RCC 7860 (cell line): ENCODE data around the gene MRPL51.
A peak's percentile ranks its signal among the peaks of the same experiment; 100 is the strongest.
"Not testable (repeated sequence)": the region's sequence is repeated elsewhere in the genome, so short reads cannot be mapped to it uniquely, and the experiment has no call there.

Source experiments
- DNase-seq: peaks from one replicate; pipeline ENCODE4 v3.0.0-alpha.2; 2015; ENCODE audit warnings: low spot score
- FAIRE-seq: peaks from 2 replicates; lab custom pipeline; 2012; peaks lifted over from hg19 to GRCh38; lab: Jason Lieb, UNC

Gene MRPL51

GRCh38 chr12:6489449-6489848 lies 3.6 kb downstream of the MRPL51 start:
- no peak for FAIRE-seq
- no peak for DNase-seq

- DNase-seq (no peak), FAIRE-seq (no peak)
Observed at GRCh38 chr12:6488240-6488639, 4.8 kb downstream of the MRPL51 start.

GRCh38 chr12:6478416-6478815 lies 14.6 kb downstream of the MRPL51 start:
- FAIRE-seq, result no peak
- DNase-seq, result no peak

GRCh38 chr12:6477601-6478377 lies 15.3 kb downstream of the MRPL51 start:
- DNase-seq, FAIRE-seq: not testable (repeated sequence)

DNA sequence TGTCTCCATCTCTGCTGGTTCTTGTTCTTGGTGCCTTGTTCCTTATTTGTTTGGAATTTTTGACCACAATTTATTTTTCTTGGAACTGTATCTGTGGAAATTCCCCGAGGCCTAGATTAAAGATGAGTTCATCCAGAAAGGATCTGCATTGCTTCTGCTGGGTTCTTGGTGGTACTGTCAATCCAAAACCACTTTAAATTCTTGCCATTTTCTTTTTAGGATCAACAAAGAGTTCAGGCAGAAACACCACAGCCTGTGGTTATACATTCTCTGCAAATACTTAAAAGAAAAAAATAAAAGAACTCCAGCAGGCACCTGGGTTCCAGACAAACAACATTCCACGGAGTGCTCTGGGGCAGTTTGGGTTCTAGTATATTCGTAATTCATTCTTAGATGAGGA lies 16.6 kb downstream of the MRPL51 start:
- DNase-seq (peak; percentile 24), FAIRE-seq (no peak)

GRCh38 chr12:6475233-6475975 lies 17.7 kb downstream of the MRPL51 start:
- not testable (repeated sequence) for FAIRE-seq, DNase-seq

- FAIRE-seq, result no peak
- DNase-seq, result no peak
Observed at GRCh38 chr12:6472491-6472890, 20.6 kb downstream of the MRPL51 start.

- no peak for FAIRE-seq
- DNase-seq, result peak; percentile 32
Observed at GRCh38 chr12:6471989-6472360, 21.1 kb downstream of the MRPL51 start.

DNA sequence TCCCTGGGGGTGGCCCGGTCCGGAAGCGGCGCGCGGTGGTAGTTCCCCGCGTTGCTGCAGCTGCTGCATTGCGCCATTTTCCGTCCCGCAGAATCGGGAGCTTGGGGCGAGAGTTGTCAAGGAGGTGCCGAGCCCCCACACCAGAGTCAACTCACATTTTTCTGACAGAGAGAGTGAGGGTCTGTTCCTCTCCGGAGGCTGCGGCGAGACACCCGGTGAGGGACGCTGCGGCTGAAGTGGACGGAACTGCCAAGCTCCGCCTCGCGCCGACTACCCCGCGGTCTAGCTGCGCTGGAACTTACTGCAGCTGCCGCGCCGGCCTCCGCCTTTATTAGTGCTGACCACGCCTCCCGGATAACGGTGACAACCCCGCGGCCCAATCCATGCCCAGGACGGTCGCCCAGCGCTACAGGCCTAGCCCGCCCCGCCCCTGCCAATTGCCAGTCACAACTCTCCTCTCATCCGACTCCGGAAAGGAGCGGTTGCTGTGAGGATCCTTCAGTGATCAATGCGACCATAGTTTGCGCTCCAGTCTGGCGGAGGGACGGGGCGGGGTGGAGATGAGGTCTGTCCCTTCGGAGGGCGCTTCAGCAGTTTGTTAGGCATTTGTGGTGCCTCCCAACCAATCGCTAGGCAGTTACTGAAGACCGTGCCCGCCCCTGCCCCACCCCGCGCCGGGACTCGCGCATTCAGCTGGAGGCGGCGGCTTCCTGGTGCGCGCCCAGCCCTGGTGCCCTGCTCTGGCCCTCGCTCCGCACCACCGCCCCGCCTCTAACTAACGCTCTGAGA lies 22.5 kb downstream of the MRPL51 start, which contains the start of gene VAMP1:
VAMP1 (minus strand) TSS at position 303 of the 789 bp plus-strand sequence; CDS start at position 157, 146 bp downstream.
- FAIRE-seq (peak; percentile 51), DNase-seq (peak; percentile 87)

GRCh38 chr12:6469609-6470374 lies 23.3 kb downstream of the MRPL51 start:
- FAIRE-seq, result no peak
- no peak for DNase-seq

- DNase-seq (no peak), FAIRE-seq (no peak)
Observed at GRCh38 chr12:6469092-6469491, 24.0 kb downstream of the MRPL51 start.

GRCh38 chr12:6468283-6468575 lies 24.8 kb downstream of the MRPL51 start:
- FAIRE-seq, result no peak
- no peak for DNase-seq

DNA sequence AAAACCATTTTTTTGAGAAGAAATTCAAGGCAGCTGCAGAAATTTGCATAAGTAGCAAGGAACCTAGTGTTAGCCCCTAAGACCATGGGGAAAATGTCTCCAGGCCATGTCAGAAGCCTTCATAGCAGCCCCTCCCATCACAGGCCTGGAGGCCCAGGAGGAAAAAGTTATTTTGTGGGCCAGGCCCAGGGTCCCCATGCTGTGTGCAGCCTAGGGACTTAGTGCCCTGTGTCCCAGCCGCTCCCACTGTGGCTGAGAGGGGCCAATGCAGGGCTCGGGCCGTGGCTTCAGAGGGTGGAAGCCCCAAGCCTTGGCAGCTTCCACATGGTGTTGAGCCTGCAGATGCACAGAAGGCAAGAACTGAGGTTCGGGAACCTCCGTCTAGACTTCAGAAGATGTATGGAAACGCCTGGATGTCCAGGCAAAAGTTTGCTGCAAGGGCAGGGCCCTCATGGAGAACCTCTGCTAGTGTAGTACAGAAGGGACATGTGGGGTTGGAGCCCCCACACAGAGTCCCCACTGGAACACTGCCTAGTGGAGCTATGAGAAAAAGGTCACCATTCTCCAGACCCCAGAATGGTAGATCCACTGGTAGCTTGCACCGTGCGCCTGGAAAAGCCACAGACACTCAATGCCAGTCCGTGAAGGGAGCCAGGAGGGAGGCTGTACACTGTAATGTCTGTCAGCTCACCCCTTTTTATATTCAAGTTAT lies 25.3 kb downstream of the MRPL51 start:
- not testable (repeated sequence) for DNase-seq, FAIRE-seq

GRCh38 chr12:6466751-6467150 lies 26.3 kb downstream of the MRPL51 start:
- not testable (repeated sequence) for DNase-seq, FAIRE-seq

DNA sequence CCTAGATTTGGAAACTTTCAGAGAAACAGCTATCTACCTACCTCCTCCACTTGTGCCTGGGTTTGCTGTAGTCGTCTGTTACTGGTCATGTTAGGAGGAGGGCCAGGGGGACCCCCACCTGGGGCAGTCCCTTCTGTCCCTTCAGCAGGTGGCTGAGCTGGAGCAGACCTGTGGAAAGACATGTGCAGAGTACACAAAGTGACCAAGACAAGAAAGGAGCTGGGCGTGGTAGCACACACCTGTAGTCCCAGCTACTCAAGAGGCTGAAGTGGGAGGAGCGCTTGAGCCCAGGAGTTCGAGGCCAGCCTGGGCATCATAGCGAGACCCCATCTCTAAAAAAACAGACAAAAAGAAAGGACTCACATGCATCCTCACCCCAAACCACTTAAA lies 26.9 kb downstream of the MRPL51 start:
- DNase-seq, result no peak
- FAIRE-seq, result no peak

GRCh38 chr12:6465467-6466183 lies 27.4 kb downstream of the MRPL51 start:
- FAIRE-seq (no peak), DNase-seq (peak; percentile 41)

DNA sequence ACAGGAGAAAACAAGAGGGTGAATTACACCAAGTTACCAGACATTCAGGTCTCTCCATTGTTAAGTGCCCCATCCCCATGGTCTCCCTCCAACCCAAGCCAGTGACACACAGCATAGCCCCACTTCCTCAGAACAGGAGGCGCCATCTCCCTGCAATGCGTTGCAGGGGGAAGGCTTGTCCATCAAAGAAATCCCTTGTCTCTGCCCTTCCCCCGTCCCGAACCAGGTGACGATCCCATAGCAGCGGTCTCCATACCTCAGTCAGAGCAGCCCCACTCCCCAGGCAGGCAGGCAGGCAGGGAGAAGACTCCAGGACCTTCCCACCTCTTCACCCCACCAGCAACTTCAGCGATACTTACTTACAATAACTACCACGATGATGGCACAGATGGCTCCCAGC lies 28.5 kb downstream of the MRPL51 start:
- no peak for FAIRE-seq
- DNase-seq, result no peak

DNA sequence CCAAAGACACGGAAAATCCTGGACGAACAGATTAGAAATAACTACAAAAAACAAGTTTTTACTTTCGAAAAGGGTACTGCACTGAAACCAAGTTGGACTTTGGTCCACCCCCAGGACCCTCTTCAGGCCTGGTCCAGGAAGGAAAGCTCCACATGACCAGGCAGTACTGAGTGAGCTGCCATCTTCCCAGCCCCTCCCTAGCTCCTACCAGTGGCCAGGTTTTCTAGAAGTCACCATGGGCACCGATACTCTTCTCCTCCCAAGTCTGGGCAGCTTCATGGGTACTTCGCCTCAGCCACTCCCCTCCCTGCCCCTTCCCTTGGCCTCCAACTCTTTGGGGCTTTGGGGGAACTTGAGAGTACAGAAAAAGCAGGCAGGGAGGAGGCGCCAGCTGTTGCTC lies 29.2 kb downstream of the MRPL51 start:
- DNase-seq (no peak), FAIRE-seq (no peak)

- FAIRE-seq (no peak), DNase-seq (no peak)
Observed at GRCh38 chr12:6463216-6463615, 29.8 kb downstream of the MRPL51 start.
